HEK293 (cell line): ENCODE results near the gene FBXO17.

Source experiments
- BCL11B ChIP-seq: fragments of 450-650 bp; formaldehyde crosslinking; IDR thresholded peaks from 2 replicates; pipeline ENCODE4 v1.5.1; 2016; ENCODE audit warnings: low read depth, missing biosample characterization, missing genetic modification characterization
- GLIS2 ChIP-seq: fragments of 450-650 bp; formaldehyde crosslinking; IDR thresholded peaks from 2 replicates; pipeline ENCODE4 v1.5.1; 2016; ENCODE audit warnings: missing biosample characterization, missing genetic modification characterization
- HIC1 ChIP-seq: fragments of 450-650 bp; formaldehyde crosslinking; IDR thresholded peaks from 2 replicates; pipeline ENCODE4 v1.5.1; 2016; ENCODE audit warnings: missing biosample characterization, missing genetic modification characterization
- HOXC10 ChIP-seq: sonication (generic); formaldehyde crosslinking; IDR thresholded peaks from 2 replicates; pipeline ENCODE4 v1.8.1; 2023; ENCODE audit warnings: mild to moderate bottlenecking, missing genetic modification reagents
- HOXD13 ChIP-seq: sonication (generic); formaldehyde crosslinking; IDR thresholded peaks from 2 replicates; pipeline ENCODE4 v1.8.0; 2022; ENCODE audit warnings: missing genetic modification reagents, borderline replicate concordance
- IKZF3 ChIP-seq: fragments of 450-650 bp; IDR thresholded peaks from 2 replicates; pipeline ENCODE4 v1.5.0; 2018; ENCODE audit warnings: missing biosample characterization, mild to moderate bottlenecking, missing genetic modification characterization, moderate library complexity
- MYNN ChIP-seq: fragments of 450-650 bp; formaldehyde crosslinking; IDR thresholded peaks from 2 replicates; pipeline ENCODE4 v1.5.1; 2016; ENCODE audit warnings: missing biosample characterization, missing genetic modification characterization, borderline replicate concordance
- OSR2 ChIP-seq: fragments of 450-650 bp; formaldehyde crosslinking; IDR thresholded peaks from 2 replicates; pipeline ENCODE4 v1.5.1; 2016; ENCODE audit warnings: missing biosample characterization, missing genetic modification characterization
- ZBTB1 ChIP-seq: fragments of 450-650 bp; formaldehyde crosslinking; IDR thresholded peaks from 2 replicates; pipeline ENCODE4 v1.5.1; 2016; ENCODE audit warnings: missing biosample characterization, missing genetic modification characterization
- ZBTB21 ChIP-seq: fragments of 450-650 bp; formaldehyde crosslinking; IDR thresholded peaks from 2 replicates; pipeline ENCODE4 v1.5.1; 2017; ENCODE audit warnings: missing biosample characterization, missing genetic modification characterization
- ZBTB8A ChIP-seq: fragments of 450-650 bp; formaldehyde crosslinking; IDR thresholded peaks from 2 replicates; pipeline ENCODE4 v1.5.1; 2016; ENCODE audit warnings: missing biosample characterization, missing genetic modification characterization
- ZFP41 ChIP-seq: fragments of 450-650 bp; formaldehyde crosslinking; IDR thresholded peaks from 2 replicates; pipeline ENCODE4 v1.5.1; 2016; ENCODE audit warnings: missing biosample characterization, missing genetic modification characterization, borderline replicate concordance
- ZNF155 ChIP-seq: fragments of 450-650 bp; formaldehyde crosslinking; IDR thresholded peaks from 2 replicates; pipeline ENCODE4 v1.5.1; 2016; ENCODE audit warnings: missing biosample characterization, missing genetic modification characterization
- ZNF24 ChIP-seq: fragments of 450-650 bp; formaldehyde crosslinking; IDR thresholded peaks from 2 replicates; pipeline ENCODE4 v1.5.1; 2016; ENCODE audit warnings: missing biosample characterization, missing genetic modification characterization
- ZNF280C ChIP-seq: fragments of 450-650 bp; formaldehyde crosslinking; IDR thresholded peaks from 2 replicates; pipeline ENCODE4 v1.5.1; 2016; ENCODE audit warnings: missing biosample characterization, missing genetic modification characterization
- ZNF292 ChIP-seq: fragments of 450-650 bp; formaldehyde crosslinking; IDR thresholded peaks from 2 replicates; pipeline ENCODE4 v1.5.1; 2016; ENCODE audit warnings: low read depth, missing biosample characterization, missing genetic modification characterization, borderline replicate concordance
- ZNF324 ChIP-seq: fragments of 450-650 bp; formaldehyde crosslinking; IDR thresholded peaks from 2 replicates; pipeline ENCODE4 v1.5.1; 2016; ENCODE audit warnings: missing biosample characterization, missing genetic modification characterization
- ZNF416 ChIP-seq: fragments of 450-650 bp; formaldehyde crosslinking; IDR thresholded peaks from 2 replicates; pipeline ENCODE4 v1.5.1; 2016; ENCODE audit warnings: missing biosample characterization, missing genetic modification characterization
- ZNF423 ChIP-seq: fragments of 450-650 bp; formaldehyde crosslinking; IDR thresholded peaks from 2 replicates; pipeline ENCODE4 v1.5.1; 2016; ENCODE audit warnings: missing biosample characterization, missing genetic modification characterization
- ZNF433 ChIP-seq: fragments of 450-650 bp; formaldehyde crosslinking; IDR thresholded peaks from 2 replicates; pipeline ENCODE4 v1.5.1; 2016; ENCODE audit warnings: missing biosample characterization, missing genetic modification characterization, low read depth
- ZNF48 ChIP-seq: fragments of 450-650 bp; formaldehyde crosslinking; IDR thresholded peaks from 2 replicates; pipeline ENCODE4 v1.5.1; 2016; ENCODE audit warnings: missing biosample characterization, missing genetic modification characterization
- ZNF518A ChIP-seq: fragments of 450-650 bp; formaldehyde crosslinking; conservative IDR thresholded peaks from 2 replicates; pipeline ENCODE4 v1.5.1; 2016; ENCODE audit warnings: low read depth, missing biosample characterization, missing genetic modification characterization
- ZNF530 ChIP-seq: fragments of 450-650 bp; formaldehyde crosslinking; IDR thresholded peaks from 2 replicates; pipeline ENCODE4 v1.5.1; 2016; ENCODE audit warnings: low read depth, missing biosample characterization, missing genetic modification characterization
- ZNF645 ChIP-seq: fragments of 450-650 bp; formaldehyde crosslinking; IDR thresholded peaks from 2 replicates; pipeline ENCODE4; 2016; ENCODE audit warnings: missing biosample characterization, missing genetic modification characterization
- ZNF664 ChIP-seq: fragments of 450-650 bp; formaldehyde crosslinking; IDR thresholded peaks from 2 replicates; pipeline ENCODE4 v1.5.1; 2016; ENCODE audit warnings: missing biosample characterization, missing genetic modification characterization
- ZNF791 ChIP-seq: fragments of 450-650 bp; formaldehyde crosslinking; IDR thresholded peaks from 2 replicates; pipeline ENCODE4 v1.5.1; 2016; ENCODE audit warnings: missing biosample characterization, missing genetic modification characterization
- ZSCAN23 ChIP-seq: fragments of 450-650 bp; formaldehyde crosslinking; IDR thresholded peaks from 2 replicates; pipeline ENCODE4 v1.5.1; 2016; ENCODE audit warnings: missing biosample characterization, missing genetic modification characterization
- ZSCAN4 ChIP-seq: fragments of 450-650 bp; formaldehyde crosslinking; IDR thresholded peaks from 2 replicates; pipeline ENCODE4 v1.5.1; 2017; ENCODE audit warnings: missing biosample characterization, missing genetic modification characterization

The FBXO17 gene

GRCh38 chr19:38899447-38900201 is 75.9 kb downstream of the FBXO17 start, which contains the start of the genes NFKBIB and SIRT2 (continued):
- TF ChIP-seq ZNF48 (tag by site-specific recombination) (no peak), ZNF530 (no peak), ZNF423 (tag by site-specific recombination) (0 out of 2 replicates have a peak, but pooled peaks have one; percentile 54), ZNF416 (no peak), ZNF791 (tag by site-specific recombination) (no peak), ZNF324 (peak; percentile 94), ZNF155 (tag by site-specific recombination) (no peak), ZSCAN4 (tag by site-specific recombination) (no peak; the same call in 1 of the 2 replicates), ZNF433 (no peak), ZNF24 (peak; percentile 87), ZNF645 (tag by site-specific recombination) (no peak), ZNF518A (peak; percentile 63), ZNF280C (tag by site-specific recombination) (no peak), ZSCAN23 (tag by site-specific recombination) (peak; percentile 86; the same call in 1 of the 2 replicates), BCL11B (tag by site-specific recombination) (no peak), ZFP41 (no peak), MYNN (no peak; the same call in 1 of the 2 replicates), HOXC10 (CRISPR knock-in tag) (no peak; the same call in 1 of the 2 replicates), OSR2 (tag by site-specific recombination) (peak; percentile 60; the same call in 1 of the 2 replicates), ZBTB21 (tag by site-specific recombination) (peak; percentile 99), IKZF3 (tag by site-specific recombination) (peak; percentile 99), GLIS2 (tag by site-specific recombination) (peak; percentile 100), HIC1 (no peak), ZNF664 (no peak), ZNF292 (no peak), ZBTB8A (peak; percentile 100), HOXD13 (CRISPR knock-in tag) (peak; percentile 65; the same call in 1 of the 2 replicates), ZBTB1 (no peak)
